Esophagus muscularis mucosa (tissue), 4 donors: Measurements from ENCODE around the gene MRM2.

ENCODE experiments used
- EP300 ChIP-seq: sonication (generic); formaldehyde crosslinking; IDR thresholded peaks from one replicate; pipeline ENCODE4 v1.6.1; 2017; ENCODE audit warnings: antibody characterized with exemption
- POLR2A ChIP-seq: fragments of 450-650 bp; IDR thresholded peaks from one replicate; pipeline ENCODE4 v1.6.1; 2017; ENCODE audit warnings: antibody characterized with exemption, moderate library complexity, mild to moderate bottlenecking, low read depth
- TF ChIP-seq, protein P1 (sequence below), 3 experiments: fragments of 200-600 bp in 2 of 3; fragments of 450-650 bp in 1 of 3; sonication (generic) in 2 of 3; IDR thresholded peaks; one replicate each; pipeline ENCODE4 v1.5.1; 2017 to 2019; ENCODE audit warnings: antibody characterized with exemption in 3 of 3, mild to moderate bottlenecking in 2 of 3, moderate library complexity in 1 of 3

- TF ChIP-seq POLR2A = no peak
- TF ChIP-seq, protein P1, sequence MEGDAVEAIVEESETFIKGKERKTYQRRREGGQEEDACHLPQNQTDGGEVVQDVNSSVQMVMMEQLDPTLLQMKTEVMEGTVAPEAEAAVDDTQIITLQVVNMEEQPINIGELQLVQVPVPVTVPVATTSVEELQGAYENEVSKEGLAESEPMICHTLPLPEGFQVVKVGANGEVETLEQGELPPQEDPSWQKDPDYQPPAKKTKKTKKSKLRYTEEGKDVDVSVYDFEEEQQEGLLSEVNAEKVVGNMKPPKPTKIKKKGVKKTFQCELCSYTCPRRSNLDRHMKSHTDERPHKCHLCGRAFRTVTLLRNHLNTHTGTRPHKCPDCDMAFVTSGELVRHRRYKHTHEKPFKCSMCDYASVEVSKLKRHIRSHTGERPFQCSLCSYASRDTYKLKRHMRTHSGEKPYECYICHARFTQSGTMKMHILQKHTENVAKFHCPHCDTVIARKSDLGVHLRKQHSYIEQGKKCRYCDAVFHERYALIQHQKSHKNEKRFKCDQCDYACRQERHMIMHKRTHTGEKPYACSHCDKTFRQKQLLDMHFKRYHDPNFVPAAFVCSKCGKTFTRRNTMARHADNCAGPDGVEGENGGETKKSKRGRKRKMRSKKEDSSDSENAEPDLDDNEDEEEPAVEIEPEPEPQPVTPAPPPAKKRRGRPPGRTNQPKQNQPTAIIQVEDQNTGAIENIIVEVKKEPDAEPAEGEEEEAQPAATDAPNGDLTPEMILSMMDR (IDR thresholded peaks at IDR 0.05) = no peak
- TF ChIP-seq EP300 = no peak
Measured at GRCh38 chr7:2248984-2249694, 7.1 kb upstream of the MRM2 start.
